ENCODE data around the gene FBRSL1. TPM values are rescaled to one million over a fixed set of nuclear protein-coding genes. Genes with fewer than 3 reads are reported as not detected.

Gene FBRSL1
- total RNA-seq, 1 donor from 2014 or later = 56.5 TPM

DNA sequence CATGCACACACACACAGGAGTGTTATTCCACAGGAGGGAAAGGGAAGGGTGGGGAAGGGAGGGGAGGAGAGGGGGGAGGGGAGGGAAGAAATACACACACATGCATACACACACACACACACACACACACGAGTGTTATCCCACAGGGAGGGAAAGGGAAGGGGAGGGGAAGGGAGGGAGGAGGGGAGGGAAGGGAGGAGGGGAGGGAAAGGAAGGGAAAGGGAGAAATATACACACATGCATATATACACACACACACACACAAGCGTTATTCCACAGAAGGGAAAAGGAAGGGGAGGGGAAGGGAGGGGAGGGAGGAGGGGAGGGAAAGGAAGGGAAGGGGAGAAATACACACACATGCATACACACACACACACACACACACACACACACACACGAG lies 19.6 kb upstream of the FBRSL1 start:
- intact Hi-C loops (cut with micrococcal nuclease) = no loop called here

DNA sequence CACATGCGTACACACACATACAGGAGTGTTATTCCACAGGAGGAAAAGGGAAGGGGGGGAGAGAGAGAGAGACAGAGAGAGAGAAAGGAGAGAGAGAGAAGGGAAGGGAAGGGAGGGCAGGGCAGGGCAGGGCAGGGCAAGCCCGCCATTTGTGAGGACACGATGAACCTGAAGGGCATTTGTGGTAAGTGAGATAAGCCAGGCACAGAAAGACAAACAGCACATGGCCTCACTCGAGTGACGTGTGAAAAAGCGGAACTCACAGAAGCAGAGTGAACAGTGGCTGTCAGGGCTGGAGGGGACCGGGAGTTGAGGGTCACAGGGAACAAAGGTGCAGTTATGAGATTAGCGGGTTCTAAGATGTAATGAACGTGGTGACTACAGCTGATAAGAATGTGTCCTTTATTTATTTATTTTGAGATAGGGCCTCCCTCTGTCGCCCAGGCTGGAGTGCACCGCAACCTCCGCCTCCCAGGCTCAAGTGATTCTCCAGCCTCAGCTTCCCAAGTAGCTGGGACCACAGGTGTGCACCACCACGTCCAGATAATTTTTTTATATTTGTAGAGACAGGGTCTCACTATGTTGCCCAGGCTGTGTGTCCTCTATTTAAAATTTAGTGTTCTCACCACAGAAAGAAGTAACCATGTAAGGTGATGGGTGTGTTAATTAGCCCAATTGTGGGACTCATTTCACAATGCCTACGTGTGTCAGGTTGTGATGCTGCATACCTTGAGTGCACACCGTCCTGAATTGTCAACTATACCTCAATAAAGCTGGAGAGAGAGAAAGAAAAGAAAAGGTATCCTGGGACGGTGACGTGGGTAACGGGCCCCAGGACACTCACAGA lies 18.7 kb upstream of the FBRSL1 start:
- intact Hi-C loops (cut with micrococcal nuclease) = no loop called here

DNA sequence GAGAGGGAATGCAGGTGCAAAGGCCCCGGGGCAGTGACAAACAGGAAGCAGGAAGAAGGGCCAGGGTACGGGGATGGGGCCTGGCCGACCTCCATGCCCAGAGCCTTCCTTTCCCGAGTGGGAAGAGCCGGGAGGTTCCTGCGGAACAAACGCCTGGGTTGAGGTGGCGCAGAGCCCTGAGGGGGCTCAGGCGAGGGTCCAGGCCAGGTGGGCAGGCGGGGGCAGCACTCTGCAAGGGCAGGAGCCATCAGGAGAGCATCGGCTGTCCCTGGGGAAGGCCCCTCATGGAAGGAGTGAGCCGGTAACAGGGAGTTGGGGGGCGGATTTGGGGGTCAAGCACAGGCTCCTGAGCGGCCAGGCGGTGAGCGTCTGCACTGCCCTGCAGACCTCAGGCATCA lies 18.1 kb upstream of the FBRSL1 start:
- intact Hi-C loops (cut with micrococcal nuclease) = no loop called here

DNA sequence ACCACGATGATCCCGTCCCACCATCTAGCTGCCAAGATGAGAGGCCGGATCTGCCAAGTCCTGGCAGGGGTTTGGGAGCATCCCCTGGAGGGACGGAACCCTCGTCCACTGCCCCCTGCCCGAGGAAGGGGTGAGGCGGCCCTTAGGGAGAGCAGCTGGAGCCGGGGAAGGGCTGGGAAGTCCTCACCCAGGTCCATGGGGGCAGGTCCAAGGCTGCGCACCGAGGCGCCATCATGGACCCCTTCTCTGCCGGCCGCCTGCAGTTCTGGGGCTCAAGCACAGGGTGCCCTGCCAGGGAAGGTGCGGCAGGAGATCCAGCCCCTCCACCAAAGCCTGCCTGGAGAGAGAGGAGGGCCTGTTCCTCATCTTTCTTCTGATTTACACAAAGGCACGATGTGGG lies 17.6 kb upstream of the FBRSL1 start:
- intact Hi-C loops (cut with micrococcal nuclease) = no loop called here

DNA sequence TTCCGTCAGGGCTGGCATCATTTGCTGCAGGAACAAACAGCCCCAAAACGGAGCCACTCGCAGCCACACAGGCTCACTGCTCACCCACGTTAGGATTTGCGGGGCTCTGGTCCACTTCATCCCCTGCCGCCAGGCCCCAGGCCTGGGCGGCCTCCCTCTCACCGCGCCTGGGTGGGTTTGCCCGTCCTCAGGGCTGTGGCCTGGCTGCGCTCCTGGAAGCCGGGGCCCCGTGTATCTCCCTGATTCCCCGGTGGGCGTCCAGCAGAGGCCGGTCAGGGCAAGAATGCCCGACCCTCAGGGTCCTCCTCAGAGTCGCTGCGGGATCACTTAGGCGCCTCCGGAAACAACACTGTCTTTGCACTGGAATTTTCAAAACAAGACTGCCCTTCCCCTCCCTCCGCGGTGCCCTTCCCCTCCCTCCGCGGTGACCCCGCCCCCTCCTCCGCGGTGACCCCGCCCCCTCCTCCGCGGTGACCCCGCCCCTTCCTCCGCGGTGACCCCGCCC lies 15.7 kb upstream of the FBRSL1 start:
- intact Hi-C loops (cut with micrococcal nuclease) = no loop called here

DNA sequence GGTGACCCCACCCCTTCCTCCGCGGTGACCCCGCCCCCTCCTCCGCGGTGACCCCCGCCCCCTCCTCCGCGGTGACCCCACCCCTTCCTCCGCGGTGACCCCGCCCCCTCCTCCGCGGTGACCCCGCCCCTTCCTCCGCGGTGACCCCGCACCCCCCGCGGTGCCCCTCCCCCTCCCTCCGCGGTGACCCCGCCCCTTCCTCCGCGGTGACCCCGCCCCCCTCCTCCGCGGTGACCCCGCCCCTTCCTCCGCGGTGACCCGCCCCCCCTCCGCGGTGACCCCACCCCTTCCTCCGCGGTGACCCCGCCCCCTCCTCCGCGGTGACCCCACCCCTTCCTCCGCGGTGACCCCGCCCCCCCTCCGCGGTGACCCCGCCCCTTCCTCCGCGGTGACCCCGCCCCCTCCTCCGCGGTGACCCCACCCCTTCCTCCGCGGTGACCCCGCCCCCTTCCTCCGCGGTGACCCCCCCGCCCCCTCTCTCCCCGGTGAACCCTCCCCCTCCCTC lies 15.1 kb upstream of the FBRSL1 start:
- intact Hi-C loops (cut with micrococcal nuclease) = loop anchor here (1.0 kb wide), 1 partner anchor 14 kb away; no protein-coding TSS in a partner anchor

DNA sequence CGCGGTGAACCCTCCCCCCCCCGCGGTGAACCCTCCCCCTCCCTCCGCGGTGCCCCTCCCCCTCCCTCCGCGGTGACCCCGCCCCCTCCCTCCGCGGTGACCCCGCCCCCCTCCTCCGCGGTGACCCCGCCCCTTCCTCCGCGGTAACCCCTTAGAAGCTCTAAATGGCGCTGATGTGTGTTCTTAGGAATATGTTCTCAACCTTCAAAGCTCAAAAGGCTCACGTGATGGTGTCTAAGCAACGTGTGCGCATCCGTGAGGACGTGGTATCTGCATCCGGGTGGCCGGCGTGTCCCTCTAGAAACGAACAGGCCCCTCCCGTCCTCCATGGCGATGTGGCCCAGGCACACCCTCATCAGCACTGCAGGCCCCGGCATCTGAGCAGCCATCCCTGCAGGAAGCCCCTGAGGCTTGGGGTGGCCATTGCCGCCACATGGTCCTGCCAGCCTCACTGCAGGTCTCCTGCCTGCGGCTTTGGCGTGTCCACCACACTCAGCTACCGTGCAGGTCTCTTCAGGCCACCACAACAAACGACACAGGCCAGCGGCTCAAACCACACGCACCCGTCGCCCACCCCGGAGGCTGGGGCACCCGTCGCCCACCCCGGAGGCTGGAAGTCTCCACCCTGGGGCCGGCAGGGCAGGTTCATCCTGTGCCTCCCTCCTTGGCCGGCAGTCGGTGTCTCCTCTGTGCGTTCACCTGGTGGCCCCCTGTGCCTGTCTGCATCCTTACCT lies 14.5 kb upstream of the FBRSL1 start:
- intact Hi-C loops (cut with micrococcal nuclease) = loop anchor here (1.0 kb wide), 1 partner anchor 14 kb away; no protein-coding TSS in a partner anchor

DNA sequence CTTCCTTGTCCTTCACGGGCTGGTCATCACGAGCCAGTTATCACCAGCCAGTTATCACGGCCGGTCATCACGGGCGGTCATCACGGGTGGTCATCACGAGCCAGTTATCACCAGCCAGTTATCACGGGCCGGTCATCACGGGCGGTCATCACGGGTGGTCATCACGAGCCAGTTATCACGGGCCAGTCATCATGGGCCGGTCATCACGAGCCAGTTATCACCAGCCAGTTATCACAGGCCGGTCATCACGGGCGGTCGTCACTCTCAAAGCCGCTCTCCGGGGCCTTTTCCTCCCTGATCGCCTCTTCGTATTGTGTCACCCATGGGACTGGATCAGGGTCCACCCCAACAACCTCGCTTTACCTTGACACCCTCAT lies 13.9 kb upstream of the FBRSL1 start:
- intact Hi-C loops (cut with micrococcal nuclease) = no loop called here

DNA sequence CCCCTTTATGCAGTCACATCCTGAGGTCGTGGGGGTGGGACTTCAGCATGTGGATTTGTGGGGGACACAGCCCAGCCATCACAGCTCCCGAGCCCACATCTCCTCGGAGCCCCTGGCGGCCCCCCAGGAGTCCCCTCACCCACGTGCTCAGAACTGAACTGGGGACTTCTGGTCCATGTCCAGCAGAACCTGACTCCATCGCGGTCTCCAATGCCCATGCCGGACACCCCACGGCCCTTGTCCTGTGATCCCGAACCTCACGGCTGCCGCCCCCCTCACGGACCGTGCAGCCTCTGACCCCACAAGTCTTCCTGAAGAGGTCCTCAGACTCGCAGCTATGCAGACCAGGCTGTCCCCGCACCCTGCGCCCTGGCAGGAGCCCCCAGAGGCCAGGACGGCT lies 13.5 kb upstream of the FBRSL1 start:
- intact Hi-C loops (cut with micrococcal nuclease) = no loop called here

DNA sequence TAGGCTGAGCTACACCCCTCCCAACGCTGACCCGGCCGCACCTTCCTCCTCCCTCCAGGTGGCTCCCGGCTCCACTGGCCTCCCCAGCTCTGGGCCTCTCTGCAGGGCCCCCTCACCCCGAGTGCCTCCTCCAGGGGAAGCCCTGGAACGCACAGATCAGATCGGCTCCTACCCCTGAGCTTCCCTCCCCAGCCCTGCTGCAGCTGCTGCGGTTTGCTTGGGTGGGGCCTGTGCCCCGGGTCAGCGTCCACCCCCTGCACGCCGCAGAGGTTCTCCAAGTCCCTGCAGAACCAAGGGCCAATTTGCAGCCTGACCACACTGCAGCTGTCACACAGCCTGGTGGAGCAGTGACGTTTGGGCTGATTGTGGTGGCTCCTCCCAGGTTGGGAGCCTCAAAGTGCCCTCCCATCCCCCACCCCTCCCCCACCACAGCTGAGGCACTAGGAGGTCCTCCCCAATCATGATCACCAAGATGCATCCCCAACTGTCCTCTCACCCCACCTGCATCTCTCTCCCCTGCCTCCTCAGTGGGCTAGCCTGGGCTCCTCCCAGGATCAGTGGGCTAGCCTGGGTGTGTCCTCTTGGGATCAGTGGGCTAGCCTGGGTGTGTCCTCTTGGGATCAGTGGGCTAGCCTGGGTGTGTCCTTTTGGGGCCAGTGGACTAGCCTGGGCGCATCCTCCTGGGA lies 12.8 kb upstream of the FBRSL1 start:
- intact Hi-C loops (cut with micrococcal nuclease) = no loop called here

DNA sequence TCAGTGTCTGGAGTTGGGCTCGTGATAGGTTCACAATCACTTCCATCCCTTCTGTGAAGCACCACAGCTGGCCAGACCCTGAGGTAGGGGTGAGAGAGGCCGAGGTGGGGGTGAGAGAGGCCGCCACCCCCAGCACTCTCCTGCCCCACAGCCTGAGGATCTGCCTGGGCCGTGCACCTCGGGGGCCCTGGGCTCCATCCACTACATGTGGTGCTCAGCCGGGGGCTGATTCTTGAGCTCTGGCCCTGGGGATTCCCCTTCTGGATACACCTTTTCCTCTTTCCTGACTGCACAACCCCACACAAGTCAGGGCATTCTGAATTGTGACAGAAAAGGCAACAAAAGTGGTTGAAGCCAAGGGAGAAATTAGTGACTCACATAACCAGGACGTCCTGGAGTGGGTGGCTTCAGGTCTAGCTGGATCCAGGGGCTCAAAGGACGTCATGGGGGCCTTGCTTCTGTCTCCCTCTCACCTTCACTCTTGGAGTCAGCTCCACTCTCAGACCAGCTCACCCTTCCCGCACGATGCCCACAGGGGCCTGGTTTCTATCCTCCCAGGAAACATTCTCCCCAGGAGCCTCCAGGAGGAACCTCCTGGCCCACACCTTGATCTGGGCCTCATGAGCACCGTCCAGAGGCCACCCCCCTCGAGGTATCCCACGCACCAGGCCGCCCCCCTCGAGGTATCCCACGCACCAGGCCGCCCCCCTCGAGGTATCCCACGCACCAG lies 12.1 kb upstream of the FBRSL1 start:
- intact Hi-C loops (cut with micrococcal nuclease) = no loop called here

DNA sequence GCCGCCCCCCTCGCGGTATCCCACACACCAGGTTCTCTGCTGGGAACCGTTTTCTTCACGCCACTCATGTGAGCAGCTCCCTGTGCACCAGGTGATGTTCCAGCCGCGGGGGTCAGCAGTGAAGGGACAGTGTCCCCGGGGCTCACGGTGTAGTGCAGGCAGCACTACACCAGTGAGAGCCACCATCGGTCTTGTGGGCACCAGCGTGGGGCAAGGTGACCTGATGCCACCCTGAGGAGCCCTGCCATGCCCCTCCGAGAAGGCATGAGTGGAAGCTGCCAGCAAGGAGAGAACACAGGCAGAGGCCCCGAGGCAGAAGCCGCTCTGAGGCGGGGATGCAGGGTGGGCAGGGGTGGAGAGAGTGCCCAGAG lies 11.5 kb upstream of the FBRSL1 start:
- intact Hi-C loops (cut with micrococcal nuclease) = no loop called here

DNA sequence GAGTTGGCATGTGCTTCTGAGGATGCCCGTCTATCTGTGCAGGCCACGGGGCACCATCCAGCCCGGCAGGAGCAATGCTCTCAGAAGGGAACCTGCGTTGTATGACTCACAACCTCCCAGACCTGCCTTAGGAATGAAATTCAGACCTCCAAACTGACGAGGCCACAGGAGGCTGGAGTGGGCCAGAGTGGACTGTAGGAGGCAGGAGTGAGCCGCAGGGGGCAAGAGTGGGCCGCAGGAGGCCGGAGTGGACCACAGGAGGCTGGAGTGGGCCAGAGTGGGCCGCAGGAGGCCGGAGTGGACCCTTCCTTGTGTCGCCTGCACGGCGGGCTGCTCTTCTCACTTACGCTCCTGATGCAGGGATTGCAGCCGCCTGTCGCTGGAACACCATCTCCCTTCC lies 11.1 kb upstream of the FBRSL1 start:
- intact Hi-C loops (cut with micrococcal nuclease) = loop anchor here (1.0 kb wide), 1 partner anchor 9 kb away; no protein-coding TSS in a partner anchor

DNA sequence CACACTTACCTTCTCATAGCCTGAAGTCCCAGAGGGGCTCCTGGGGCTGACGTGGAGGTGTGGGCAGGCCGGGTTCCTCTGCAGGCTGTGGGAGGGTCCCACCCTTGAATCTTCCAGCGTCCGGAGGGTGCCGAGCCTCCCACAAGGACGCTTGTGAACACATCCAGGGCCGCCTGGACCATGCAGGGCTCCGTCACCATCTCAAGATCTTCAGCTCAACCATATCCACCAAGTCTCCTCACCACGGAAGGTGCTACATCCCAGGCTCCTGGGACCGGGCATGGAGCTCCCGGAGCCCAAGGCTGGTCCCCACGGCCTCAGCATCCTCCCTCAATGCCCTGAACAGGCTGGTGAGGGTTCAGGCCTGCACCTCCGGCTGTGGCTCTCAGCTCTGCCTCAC lies 10.7 kb upstream of the FBRSL1 start:
- intact Hi-C loops (cut with micrococcal nuclease) = loop anchor here (1.0 kb wide), 1 partner anchor 9 kb away; no protein-coding TSS in a partner anchor

DNA sequence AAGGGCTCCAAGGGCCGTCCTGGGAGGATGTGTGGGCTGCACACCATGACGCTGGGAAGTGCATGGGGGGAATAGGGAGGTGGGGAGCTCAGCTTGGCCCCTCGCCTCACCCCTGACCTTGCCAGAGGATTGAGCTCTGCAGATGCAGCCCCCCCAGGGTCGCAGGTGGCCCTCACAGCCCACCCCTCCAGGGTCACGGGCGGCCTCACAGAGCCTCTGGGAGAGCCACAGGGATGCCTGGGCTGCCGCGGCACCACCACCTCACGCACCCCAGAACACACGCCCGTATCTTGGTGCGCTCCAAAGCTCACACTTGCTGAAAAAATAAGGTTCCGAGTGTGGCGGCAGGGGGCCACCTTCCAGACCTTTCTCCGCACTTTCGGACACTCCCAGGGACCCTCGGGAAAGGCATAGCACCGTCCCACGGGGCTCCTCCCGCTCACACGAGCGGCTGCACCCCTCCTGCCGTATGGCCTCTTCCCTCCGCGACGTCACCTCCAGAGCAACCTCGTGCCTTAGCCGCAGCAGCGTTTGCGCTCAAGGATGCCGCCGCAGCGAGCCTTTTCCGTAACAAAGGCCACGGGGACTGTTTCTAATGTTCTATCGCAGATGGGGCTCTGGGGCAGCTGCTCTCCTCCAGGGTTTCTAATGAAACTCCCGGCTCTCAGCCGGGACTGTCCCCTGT lies 9.9 kb upstream of the FBRSL1 start:
- intact Hi-C loops (cut with micrococcal nuclease) = loop anchor here (1.0 kb wide), 1 partner anchor 8 kb away; no protein-coding TSS in a partner anchor

DNA sequence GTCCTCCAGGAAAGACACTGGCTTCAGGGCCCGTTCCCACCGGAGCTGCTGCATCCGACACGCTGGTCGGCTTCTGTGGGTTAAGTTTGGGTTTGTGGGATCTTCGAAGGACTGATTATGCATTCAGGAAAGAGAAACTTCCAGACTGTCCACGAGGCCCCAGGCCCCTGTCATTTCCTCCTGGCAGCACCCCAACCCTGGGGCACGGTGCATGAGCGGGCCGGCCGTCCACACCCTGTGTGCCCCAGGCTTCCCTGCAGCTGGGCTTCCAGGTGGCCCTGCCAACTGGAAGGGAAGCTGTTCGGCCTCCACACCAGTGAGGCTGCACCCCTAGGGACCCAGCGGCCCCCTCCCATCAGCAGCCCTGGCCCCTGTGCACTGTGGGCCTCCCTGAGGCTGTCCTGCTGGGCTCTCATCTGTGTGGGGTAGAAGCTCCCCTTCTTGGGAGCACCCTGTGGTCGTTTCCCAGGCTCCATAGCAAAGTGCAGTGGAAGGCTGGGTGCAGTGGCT lies 9.3 kb upstream of the FBRSL1 start:
- intact Hi-C loops (cut with micrococcal nuclease) = no loop called here

DNA sequence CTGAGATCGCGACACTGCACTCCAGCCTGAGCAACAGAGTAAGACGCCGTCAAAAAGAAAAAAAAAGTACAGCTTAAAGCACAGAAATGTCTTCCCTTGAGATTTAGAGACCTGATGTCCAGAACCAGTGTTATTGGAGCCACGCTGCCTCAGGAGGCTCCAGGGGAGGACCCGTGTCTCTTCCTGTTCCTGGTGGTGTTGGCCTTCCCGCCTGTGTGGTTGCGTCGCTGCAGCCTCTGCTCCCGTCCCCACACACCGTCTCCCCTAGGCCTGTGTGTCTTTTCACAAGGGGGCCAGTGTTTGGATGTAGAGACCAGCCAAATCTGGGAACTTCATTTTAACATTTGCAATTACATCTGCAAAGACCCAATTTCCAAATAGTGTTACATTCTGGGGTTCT lies 8.6 kb upstream of the FBRSL1 start:
- intact Hi-C loops (cut with micrococcal nuclease) = no loop called here

DNA sequence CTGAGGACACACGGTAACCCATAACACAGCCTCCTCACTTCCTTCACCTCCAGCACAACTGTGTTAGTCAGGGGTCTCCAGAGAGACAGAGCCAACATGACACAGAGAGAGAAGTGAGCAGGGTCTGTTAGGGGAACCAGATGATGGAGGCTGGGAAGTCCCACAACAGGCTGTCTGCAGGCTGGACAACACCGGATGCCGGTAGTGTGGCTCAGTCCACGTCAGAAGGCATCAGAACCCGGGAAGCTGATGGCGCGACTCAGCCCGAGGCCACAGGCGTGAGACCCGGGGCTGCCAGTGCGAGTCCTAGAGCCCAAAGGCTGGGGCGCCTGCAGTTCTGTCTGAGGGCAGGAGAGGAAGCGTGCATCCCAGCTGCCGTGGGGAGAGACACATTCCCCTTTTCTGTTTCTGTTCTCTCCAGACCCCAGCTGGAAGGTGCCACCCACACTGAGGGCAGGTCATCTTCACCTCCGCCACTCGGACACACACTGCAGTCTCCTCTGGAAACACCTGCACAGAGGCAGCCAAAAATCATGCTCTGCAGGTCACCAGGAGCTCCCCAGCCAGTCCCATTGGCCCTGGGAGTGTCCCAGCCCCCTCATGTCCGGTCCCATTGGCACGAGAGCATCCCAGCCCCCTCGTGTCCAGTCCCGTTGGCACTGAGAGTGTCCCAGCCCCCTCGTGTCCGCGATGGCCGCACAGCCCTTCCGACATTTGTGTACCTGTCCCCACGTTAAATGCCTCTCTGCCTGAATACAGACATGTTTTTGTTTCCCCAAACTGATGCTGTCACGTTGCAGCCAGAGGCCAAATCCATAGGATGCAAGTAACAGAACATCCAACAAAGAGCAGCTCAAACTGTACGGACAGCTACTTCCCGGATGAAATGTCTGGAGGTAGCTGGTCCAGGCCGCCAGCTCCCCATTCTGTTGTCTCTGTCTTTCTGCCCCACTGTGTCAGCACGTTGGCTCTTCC lies 7.9 kb upstream of the FBRSL1 start:
- intact Hi-C loops (cut with micrococcal nuclease) = no loop called here

DNA sequence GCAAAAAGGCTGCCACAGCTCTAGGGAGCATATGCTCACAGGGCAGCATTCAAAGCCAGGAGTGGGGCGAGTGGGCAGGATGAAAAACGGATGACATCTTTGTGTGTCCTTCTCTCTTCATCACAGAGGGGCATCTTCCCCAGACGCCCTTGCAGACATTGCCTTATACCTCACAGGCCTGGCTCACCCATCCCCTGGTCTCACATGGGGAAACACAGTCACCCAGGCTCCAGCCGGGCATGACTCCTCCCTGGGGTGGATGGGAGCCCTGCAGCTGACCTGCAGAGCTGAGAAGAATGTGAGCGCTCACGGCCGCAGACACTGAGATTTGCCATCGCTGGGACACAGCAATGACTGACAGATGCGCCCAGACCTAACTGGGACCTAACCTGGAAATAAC lies 7.2 kb upstream of the FBRSL1 start:
- intact Hi-C loops (cut with micrococcal nuclease) = no loop called here

All from T-helper 2 cell treated with Interferon-gamma antibody and Interleukin-4, amounts not matched to agents 100 ng/mL and 5 ng/mL, for 36 hours (primary cell).